ENCODE measurements around the gene FITM1.

The FITM1 gene

DNA sequence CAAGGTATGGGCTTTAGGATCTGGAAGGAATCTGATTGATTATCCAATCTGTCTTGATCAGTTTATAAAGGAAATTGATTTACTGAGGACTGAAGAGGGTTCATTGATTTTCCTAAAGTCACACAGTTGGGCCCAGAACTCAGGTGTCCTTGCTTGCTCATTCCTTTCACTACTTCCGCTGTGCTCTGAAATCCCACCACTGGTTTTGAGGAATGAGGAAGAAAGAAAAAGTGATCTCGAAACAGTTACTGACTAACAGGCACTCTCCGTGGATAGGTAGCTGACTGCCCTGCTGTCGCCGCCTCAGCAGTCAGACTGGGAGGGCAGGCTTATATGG lies at the start of gene FITM1:
Gene FITM1 (plus strand): TSS at position 280 of the 337 bp plus-strand sequence. CDS start 905 bp downstream, outside the sequence.
- Histone ChIP-seq H3K4me3 (ENCODE audit: low read depth in 1 of 2, low read length in 2 of 2) (no peak within 1 kb of the TSS), H3K27ac (ENCODE audit: low read length) (no peak within 1 kb of the TSS)

GRCh38 chr14:24080888-24081738 lies 49.3 kb upstream of the FITM1 start:
- Histone ChIP-seq H3K9me3 (ENCODE audit: control insufficient read depth in 1 of 2, low read length in 2 of 2) (no peaks in the 10 kb centered on the region), H3K36me3 (ENCODE audit: control insufficient read depth in 1 of 2, insufficient read depth in 2 of 2, low read length in 2 of 2) (no peaks in the 10 kb centered on the region), H3K4me3 (ENCODE audit: low read depth in 1 of 2, low read length in 2 of 2) (peak overlapping the region; percentile 58 to 65), H3K27me3 (ENCODE audit: low read depth, low read length) (no peaks in the 10 kb centered on the region), H3K4me1 (ENCODE audit: control insufficient read depth in 1 of 2, insufficient read depth in 2 of 2, low read length in 2 of 2) (peaks cover 4 to 11% of the 10 kb centered on the region in 2 donors), H3K27ac (ENCODE audit: low read length) (peak overlapping the region; percentile 49)

More for the DNA sequence above, at the start of gene FITM1:
- Histone ChIP-seq H3K27me3 (ENCODE audit: low read depth, low read length) (no peaks in the 10 kb centered on the region), H3K4me1 (ENCODE audit: control insufficient read depth in 1 of 2, insufficient read depth in 2 of 2, low read length in 2 of 2) (peaks cover 2 to 4% of the 10 kb centered on the region in 2 donors), H3K9me3 (ENCODE audit: control insufficient read depth in 1 of 2, low read length in 2 of 2) (no peaks in the 10 kb centered on the region), H3K36me3 (ENCODE audit: control insufficient read depth in 1 of 2, insufficient read depth in 2 of 2, low read length in 2 of 2) (no peaks in the 10 kb centered on the region)

DNA sequence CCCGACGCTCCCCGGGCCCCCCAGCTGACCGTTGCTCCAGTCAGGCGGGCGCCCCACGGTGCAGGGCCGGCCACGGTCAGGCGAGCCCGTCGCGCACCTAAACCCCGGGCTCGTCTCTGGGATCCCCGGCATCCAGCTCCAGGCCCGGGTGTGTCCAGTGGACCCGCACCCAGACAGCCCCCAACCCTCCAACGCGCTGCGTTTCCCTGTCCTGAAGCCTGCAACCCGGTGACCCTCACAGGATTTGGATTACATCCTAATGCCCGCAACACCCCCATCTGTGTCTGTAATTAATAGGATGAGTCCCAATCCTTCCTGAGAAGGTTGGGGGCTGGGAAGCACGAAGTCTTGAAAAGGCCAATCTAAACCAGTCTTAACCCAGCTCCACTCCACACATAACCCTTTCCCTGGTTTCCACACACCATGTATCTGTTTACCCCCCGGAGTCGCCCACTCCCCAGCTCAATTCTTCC lies 48.7 kb upstream of the FITM1 start:
- Histone ChIP-seq H3K4me3 (ENCODE audit: low read depth in 1 of 2, low read length in 2 of 2) (peak overlapping the region in 1 of 2 donors; percentile 58), H3K9me3 (ENCODE audit: control insufficient read depth in 1 of 2, low read length in 2 of 2) (no peaks in the 10 kb centered on the region), H3K4me1 (ENCODE audit: control insufficient read depth in 1 of 2, insufficient read depth in 2 of 2, low read length in 2 of 2) (peaks cover 4 to 11% of the 10 kb centered on the region in 2 donors), H3K36me3 (ENCODE audit: control insufficient read depth in 1 of 2, insufficient read depth in 2 of 2, low read length in 2 of 2) (no peaks in the 10 kb centered on the region), H3K27ac (ENCODE audit: low read length) (no peak overlapping the region), H3K27me3 (ENCODE audit: low read depth, low read length) (no peaks in the 10 kb centered on the region)

- no peaks in the 10 kb centered on the region for H3K36me3 ChIP-seq (ENCODE audit: control insufficient read depth in 1 of 2, insufficient read depth in 2 of 2, low read length in 2 of 2)
- no peaks in the 10 kb centered on the region for H3K27me3 ChIP-seq (ENCODE audit: low read depth, low read length)
- H3K4me1 ChIP-seq (ENCODE audit: control insufficient read depth in 1 of 2, insufficient read depth in 2 of 2, low read length in 2 of 2) = peaks cover 4 to 11% of the 10 kb centered on the region in 2 donors
- no peaks in the 10 kb centered on the region for H3K9me3 ChIP-seq (ENCODE audit: control insufficient read depth in 1 of 2, low read length in 2 of 2)
- no peak overlapping the region for H3K4me3 ChIP-seq (ENCODE audit: low read depth in 1 of 2, low read length in 2 of 2)
- H3K27ac ChIP-seq (ENCODE audit: low read length) = no peak overlapping the region
Observed at GRCh38 chr14:24082411-24083080, 47.9 kb upstream of the FITM1 start.

GRCh38 chr14:24083462-24083861 lies 47.0 kb upstream of the FITM1 start:
- H3K4me3 ChIP-seq (ENCODE audit: low read depth in 1 of 2, low read length in 2 of 2) = no peak overlapping the region
- no peaks in the 10 kb centered on the region for H3K9me3 ChIP-seq (ENCODE audit: control insufficient read depth in 1 of 2, low read length in 2 of 2)
- H3K27ac ChIP-seq (ENCODE audit: low read length) = no peak overlapping the region
- H3K36me3 ChIP-seq (ENCODE audit: control insufficient read depth in 1 of 2, insufficient read depth in 2 of 2, low read length in 2 of 2) = no peaks in the 10 kb centered on the region
- H3K4me1 ChIP-seq (ENCODE audit: control insufficient read depth in 1 of 2, insufficient read depth in 2 of 2, low read length in 2 of 2) = peaks cover 4 to 11% of the 10 kb centered on the region in 2 donors
- no peaks in the 10 kb centered on the region for H3K27me3 ChIP-seq (ENCODE audit: low read depth, low read length)

GRCh38 chr14:24084440-24084839 lies 46.0 kb upstream of the FITM1 start:
- H3K27me3 ChIP-seq (ENCODE audit: low read depth, low read length) = no peaks in the 10 kb centered on the region
- no peaks in the 10 kb centered on the region for H3K36me3 ChIP-seq (ENCODE audit: control insufficient read depth in 1 of 2, insufficient read depth in 2 of 2, low read length in 2 of 2)
- no peak overlapping the region for H3K27ac ChIP-seq (ENCODE audit: low read length)
- no peak overlapping the region for H3K4me3 ChIP-seq (ENCODE audit: low read depth in 1 of 2, low read length in 2 of 2)
- peaks cover 4 to 11% of the 10 kb centered on the region in 2 donors for H3K4me1 ChIP-seq (ENCODE audit: control insufficient read depth in 1 of 2, insufficient read depth in 2 of 2, low read length in 2 of 2)
- H3K9me3 ChIP-seq (ENCODE audit: control insufficient read depth in 1 of 2, low read length in 2 of 2) = no peaks in the 10 kb centered on the region

DNA sequence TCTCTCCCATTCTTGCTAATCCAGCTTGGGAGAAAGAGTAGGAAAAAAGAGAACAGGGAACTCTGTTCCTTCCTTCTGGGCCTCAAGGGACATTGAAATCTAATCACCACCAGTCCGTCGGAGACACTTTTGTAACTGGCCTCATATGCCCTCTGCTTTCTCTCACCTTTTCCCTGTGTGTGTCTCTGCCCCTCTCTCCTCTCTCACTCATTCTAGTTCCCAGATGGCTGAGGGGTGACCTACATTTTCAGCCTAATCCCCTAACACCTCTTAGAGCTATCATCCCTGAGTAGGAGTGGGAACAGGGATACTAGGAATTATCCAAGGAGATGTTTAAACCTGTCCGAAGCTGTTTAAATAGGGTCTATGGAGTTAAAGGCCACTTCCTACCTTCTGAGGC lies 45.2 kb upstream of the FITM1 start:
- no peaks in the 10 kb centered on the region for H3K9me3 ChIP-seq (ENCODE audit: control insufficient read depth in 1 of 2, low read length in 2 of 2)
- H3K4me1 ChIP-seq (ENCODE audit: control insufficient read depth in 1 of 2, insufficient read depth in 2 of 2, low read length in 2 of 2) = peaks cover 4 to 11% of the 10 kb centered on the region in 2 donors
- H3K36me3 ChIP-seq (ENCODE audit: control insufficient read depth in 1 of 2, insufficient read depth in 2 of 2, low read length in 2 of 2) = no peaks in the 10 kb centered on the region
- no peak overlapping the region for H3K27ac ChIP-seq (ENCODE audit: low read length)
- H3K27me3 ChIP-seq (ENCODE audit: low read depth, low read length) = no peaks in the 10 kb centered on the region
- no peak overlapping the region for H3K4me3 ChIP-seq (ENCODE audit: low read depth in 1 of 2, low read length in 2 of 2)

DNA sequence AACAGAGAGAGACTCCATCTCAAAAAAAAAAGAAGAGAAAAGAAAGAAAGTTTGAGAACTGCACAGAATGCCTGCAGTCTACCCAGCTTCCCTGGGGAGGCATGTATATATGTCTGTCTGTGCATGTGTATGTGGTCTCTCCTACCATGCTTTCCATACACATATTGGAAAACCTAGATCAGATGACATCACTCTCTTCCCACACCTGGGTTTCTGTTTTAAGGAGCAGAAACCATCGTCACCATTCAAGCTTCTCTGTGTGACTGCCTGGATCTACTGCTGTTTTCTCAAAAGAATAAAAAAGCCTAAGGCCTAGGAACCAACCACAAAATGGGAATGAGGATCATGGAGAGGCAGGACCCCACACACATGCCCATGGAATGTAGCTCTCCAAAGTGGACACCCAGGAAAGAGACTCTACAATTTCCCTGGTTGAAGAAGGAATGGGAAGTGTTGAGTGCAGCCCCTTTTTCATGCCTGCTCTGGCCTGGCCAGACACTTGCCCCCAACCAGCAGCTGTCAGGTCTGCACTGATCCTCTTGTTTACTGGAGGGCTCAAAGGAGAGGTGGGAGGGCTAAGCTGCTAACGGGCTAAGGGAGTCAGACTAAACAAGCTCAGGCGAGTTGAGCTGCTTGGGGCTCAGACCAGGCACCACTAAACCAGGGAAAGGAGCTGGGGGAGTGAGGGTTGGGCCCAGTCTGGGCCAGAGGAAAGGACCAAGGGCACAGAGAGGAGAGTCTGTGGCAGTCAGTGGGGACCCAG lies 44.1 kb upstream of the FITM1 start:
- Histone ChIP-seq H3K36me3 (ENCODE audit: control insufficient read depth in 1 of 2, insufficient read depth in 2 of 2, low read length in 2 of 2) (no peaks in the 10 kb centered on the region), H3K9me3 (ENCODE audit: control insufficient read depth in 1 of 2, low read length in 2 of 2) (no peaks in the 10 kb centered on the region), H3K27me3 (ENCODE audit: low read depth, low read length) (no peaks in the 10 kb centered on the region), H3K4me3 (ENCODE audit: low read depth in 1 of 2, low read length in 2 of 2) (no peak overlapping the region), H3K4me1 (ENCODE audit: control insufficient read depth in 1 of 2, insufficient read depth in 2 of 2, low read length in 2 of 2) (peaks cover 0 to 4% of the 10 kb centered on the region in 2 donors), H3K27ac (ENCODE audit: low read length) (no peak overlapping the region)

DNA sequence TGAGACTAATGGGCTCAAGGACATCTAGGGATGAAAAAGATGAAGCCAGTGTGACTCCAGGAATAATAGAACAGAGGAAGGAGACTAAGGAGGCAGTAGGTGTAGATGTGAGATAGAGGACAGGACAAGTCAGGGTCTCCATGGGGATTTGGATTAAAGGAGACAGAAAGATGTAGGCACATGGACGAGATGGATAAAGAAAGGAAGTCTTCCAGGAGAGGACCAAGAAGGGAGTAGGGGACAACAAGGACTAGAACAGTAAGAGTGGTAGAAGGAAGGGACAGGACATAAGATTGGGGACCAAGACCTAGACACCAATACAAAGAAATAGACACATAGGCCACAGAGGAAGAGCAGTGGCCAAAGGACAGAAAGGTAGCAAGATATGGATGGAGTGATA lies 43.5 kb upstream of the FITM1 start:
- H3K27ac ChIP-seq (ENCODE audit: low read length) = no peak overlapping the region
- no peaks in the 10 kb centered on the region for H3K36me3 ChIP-seq (ENCODE audit: control insufficient read depth in 1 of 2, insufficient read depth in 2 of 2, low read length in 2 of 2)
- H3K9me3 ChIP-seq (ENCODE audit: control insufficient read depth in 1 of 2, low read length in 2 of 2) = no peaks in the 10 kb centered on the region
- H3K4me3 ChIP-seq (ENCODE audit: low read depth in 1 of 2, low read length in 2 of 2) = no peak overlapping the region
- H3K27me3 ChIP-seq (ENCODE audit: low read depth, low read length) = no peaks in the 10 kb centered on the region
- H3K4me1 ChIP-seq (ENCODE audit: control insufficient read depth in 1 of 2, insufficient read depth in 2 of 2, low read length in 2 of 2) = no peaks in the 10 kb centered on the region

GRCh38 chr14:24088095-24088494 lies 42.4 kb upstream of the FITM1 start:
- H3K36me3 ChIP-seq (ENCODE audit: control insufficient read depth in 1 of 2, insufficient read depth in 2 of 2, low read length in 2 of 2) = no peaks in the 10 kb centered on the region
- no peak overlapping the region for H3K4me3 ChIP-seq (ENCODE audit: low read depth in 1 of 2, low read length in 2 of 2)
- H3K27ac ChIP-seq (ENCODE audit: low read length) = no peak overlapping the region
- no peaks in the 10 kb centered on the region for H3K9me3 ChIP-seq (ENCODE audit: control insufficient read depth in 1 of 2, low read length in 2 of 2)
- no peaks in the 10 kb centered on the region for H3K27me3 ChIP-seq (ENCODE audit: low read depth, low read length)
- no peaks in the 10 kb centered on the region for H3K4me1 ChIP-seq (ENCODE audit: control insufficient read depth in 1 of 2, insufficient read depth in 2 of 2, low read length in 2 of 2)

DNA sequence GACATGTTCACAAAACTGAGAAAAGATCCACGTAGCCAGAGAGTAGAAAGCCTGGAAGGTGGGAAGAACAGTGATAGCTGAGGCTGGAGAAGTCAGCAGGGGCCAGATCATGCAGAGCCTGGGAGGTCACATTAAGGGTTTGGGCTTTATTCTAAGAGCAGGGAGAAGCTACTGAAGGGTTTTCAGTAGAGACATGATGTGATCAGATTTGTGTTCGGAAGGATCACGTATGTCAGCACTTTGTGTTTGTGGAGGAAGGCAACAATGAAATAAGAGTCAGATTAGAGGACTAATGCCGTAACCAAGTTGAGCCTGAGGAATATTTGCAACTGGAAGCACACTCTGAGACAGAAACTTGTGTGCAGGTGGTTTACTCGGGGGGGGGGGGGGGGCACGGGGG lies 40.6 kb upstream of the FITM1 start:
- H3K4me1 ChIP-seq (ENCODE audit: control insufficient read depth in 1 of 2, insufficient read depth in 2 of 2, low read length in 2 of 2) = peaks cover 2 to 3% of the 10 kb centered on the region in 2 donors
- H3K4me3 ChIP-seq (ENCODE audit: low read depth in 1 of 2, low read length in 2 of 2) = no peak overlapping the region
- H3K36me3 ChIP-seq (ENCODE audit: control insufficient read depth in 1 of 2, insufficient read depth in 2 of 2, low read length in 2 of 2) = no peaks in the 10 kb centered on the region
- no peaks in the 10 kb centered on the region for H3K9me3 ChIP-seq (ENCODE audit: control insufficient read depth in 1 of 2, low read length in 2 of 2)
- no peak overlapping the region for H3K27ac ChIP-seq (ENCODE audit: low read length)
- H3K27me3 ChIP-seq (ENCODE audit: low read depth, low read length) = no peaks in the 10 kb centered on the region
